DMS153 treated with DMSO at 0.1 percent for 48 hours (cell line): Measurements from ENCODE around the gene HERC3.

Experiments
- DNase-seq: peaks from one replicate; lab custom pipeline; 2025; ENCODE audit not compliant: unreplicated experiment; lab: John Stamatoyannopoulos, UW

The HERC3 gene

DNA sequence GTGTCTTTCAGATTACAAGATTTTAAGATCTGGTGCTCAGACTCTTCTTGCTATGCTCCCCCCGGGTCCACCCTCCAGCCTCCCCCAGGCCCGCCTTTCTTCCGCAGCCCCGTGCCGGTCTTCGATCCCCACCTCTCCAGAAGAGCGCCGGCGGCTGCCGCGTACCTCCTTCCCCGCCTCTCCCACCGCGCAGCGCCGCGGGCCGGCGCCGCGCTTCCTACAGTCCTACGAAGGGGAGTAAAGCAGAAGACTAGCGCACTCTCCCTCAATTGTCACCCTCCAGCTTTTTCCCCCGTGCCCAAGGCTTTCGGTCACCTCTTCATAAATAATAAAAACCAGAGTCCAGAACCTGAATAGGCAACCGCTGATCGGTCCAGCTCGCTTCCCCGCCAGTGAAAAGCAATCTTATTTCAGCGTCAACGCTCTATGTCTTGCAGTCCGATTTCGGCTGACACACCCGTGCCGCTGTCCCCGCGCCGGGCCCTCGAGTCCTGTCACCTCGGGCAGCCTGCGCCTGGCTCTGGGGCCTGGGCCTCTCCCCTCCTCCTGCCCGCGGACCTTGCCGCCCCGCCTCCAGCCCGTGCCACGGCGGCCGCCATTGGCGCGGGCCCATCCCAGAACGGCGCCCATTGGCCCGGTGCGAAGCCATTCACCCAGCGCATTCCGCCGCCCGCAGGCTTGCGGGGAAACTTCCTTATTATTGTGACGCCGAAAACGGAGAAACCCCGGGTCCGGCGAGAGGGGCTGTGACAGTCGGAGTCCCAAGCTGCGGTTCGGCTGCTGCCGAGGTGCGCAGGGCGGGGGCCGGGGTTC, at the start of gene HERC3:
TSS of gene HERC3 (plus strand) at position 694 of the 813 bp plus-strand sequence. CDS start 13,344 bp downstream, outside the sequence.
- peak; percentile 77 for DNase-seq

DNA sequence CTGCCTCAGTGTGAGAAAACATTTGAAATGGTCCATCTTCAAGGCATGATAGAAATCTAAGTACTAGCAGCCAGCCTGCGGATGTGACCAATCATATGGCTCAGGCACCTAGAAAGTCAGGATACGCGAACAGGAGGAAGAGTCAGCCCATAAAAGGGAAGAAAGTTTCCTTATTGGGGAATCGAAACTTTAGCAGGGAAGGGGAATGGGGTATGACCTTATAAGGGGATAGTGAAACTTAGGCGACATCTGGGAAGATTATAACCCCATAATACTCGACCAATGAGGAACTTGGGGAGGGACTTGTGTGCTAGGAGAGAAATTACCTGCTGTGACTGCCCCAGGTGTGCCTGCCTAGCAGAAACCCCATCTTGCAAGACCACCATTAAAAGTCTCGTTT, 42.5 kb upstream of the HERC3 start:
- no peak for DNase-seq

DNA sequence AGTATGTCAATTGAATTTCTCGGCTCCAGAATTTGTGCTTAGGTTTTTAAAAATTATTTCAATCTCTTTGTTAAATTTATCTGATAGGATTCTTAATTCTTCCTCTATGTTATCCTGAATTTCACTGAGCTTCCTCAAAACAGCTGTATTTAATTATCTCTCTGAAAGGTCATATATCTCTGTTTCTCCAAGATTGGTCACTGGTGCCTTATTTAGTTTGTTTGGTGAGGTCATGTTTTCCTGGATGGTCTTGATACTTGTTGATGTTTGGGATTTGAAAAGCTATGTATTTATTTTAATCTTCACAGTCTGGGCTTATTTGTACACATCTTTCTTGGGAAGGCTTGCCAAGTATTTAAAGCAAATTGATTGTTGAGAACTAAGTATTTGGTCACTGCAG, 24.7 kb upstream of the HERC3 start:
- no peak for DNase-seq

DNA sequence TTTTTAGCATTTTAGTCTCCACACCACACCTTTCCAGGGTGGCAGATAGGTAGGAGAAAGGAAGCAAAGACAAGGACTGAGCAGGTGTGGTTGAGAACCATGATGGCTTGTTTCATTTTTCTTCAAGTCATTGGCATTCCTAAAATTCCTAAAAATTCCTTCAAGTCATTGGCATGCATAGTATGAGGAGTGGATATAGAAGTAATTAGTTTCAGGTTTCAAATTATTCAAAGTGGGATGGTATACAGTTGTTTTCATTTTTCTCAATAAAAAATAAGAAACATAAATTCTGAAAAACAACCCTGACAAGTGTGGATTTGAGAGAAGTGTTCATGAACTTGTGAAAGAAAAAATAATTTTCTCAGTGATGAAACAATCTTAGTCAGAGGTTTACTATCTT, 22.3 kb upstream of the HERC3 start:
- DNase-seq = no peak

DNA sequence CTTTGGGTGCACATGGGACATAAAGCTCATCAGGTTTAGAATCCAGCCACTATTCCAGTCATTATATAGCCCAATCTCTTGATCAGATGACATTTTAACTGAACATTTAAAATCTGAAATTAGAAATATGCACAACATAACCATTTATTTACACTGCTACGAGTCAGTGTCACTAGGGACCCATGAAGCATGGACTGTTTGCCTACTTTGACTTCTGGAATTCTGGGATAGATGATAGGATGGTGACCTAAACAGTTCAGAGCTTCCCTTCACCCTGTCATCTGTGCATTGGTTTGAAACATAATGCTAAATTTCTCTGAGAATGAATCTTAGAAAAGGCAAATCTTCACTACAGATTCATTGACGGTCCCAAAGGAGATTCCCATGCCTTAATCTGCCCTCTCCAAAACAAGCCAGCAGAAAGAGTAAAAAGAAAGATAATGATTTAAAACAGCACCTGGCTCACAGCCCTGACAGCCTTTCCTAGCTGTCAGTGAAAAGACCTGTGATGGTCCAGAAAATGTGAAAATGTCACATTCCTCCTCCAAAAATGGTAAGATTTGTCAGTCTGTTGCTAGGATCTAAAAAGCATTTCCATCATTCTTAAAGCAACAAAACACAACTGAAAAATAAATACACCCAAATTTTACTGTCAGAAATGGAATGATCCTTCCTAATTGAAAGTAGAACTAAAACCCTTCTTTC, 18.9 kb upstream of the HERC3 start:
- no peak for DNase-seq

DNA sequence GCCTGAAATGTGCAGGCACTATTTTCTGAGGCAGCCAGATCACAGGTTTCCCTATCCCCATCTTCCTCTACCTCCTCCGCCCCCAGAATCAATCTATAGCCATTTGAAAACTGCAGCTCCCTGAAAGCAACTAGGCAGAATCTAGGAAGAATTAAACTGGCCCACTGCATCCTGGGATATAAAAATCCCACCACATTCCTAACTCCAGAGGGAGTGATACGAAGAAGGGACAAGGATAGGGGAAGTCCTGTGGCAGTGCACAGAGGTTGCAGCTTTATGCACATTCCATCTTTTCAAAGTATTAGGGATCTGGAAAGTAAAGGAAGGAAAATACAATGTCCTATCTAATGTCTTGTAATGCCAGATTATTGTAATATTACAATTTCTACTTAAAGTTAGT, 18.3 kb upstream of the HERC3 start:
- no peak for DNase-seq

DNA sequence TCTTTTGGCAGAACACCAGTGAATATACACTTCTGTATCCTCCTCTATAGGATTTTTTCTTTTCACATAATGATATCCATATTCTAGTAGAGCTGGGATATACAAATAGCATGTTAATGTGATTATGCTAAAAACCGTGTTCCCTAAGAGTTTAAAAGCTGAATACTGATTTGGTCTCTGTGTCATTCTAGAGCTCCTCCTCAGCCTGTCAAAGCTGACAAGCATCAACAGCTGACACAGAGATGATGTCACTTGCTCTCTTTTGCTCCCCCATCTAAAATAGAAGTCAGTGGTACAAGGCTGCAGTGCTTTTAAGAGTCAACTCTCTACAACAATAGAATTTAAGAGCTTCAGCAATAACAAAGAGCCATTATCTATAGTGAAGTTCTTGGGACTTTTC, 17.1 kb upstream of the HERC3 start:
- DNase-seq = no peak

DNA sequence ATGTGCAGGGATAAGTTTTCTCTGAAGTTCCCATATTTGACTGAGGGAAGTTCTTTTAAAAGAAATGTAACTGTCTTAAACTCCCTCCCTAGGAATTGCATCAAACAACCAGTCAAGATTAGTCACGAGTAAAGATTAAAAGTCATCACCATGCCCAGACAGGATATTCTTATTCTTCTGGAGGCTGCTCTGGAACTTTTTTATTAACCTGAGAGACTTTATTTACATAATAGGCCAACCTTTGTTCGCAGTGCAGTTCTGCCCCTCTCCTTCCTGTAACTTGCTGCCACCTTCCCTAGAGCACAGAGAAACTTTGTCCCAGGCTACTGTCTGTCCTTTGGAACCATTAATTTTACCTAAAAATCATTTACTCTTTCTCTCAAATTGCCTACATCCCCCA, 9.8 kb upstream of the HERC3 start:
- no peak for DNase-seq

DNA sequence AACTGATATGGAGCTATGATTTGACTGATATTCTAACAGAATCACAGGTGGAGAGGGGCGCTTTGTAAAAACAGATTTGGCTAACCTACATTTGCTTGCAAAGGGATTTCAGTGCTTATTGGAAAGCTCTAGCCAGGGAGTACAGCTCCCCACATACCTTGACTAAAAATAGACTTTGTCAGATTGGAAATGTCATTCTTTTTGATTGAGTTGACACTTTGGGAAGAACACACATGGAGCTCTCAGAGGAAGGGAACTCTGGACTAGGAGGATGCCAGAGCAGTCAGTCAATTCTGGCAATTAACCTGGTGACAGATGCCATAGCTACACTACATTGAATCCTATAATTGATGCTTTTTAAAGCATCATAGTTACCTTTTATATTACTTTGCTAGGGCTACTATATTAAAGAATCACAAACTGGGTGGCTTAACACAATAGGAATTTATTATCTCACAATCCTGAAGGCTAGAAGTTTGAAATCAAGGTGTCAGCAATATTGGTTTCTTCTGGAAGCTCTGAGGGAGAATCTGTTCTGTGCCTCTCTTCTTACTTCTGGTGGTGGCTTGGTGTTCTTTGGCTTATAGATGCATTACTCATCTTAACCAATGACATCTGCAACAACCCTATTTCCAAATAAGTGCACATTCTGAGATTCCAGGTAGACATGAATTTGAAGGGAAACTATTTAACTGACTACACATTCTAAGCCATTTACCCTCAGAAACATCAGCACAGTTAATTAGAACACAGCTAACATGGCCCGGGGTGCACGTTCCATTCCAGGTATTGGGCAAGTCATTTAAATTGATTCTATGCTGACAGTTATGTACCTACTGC, 8.4 kb upstream of the HERC3 start:
- DNase-seq = no peak

DNA sequence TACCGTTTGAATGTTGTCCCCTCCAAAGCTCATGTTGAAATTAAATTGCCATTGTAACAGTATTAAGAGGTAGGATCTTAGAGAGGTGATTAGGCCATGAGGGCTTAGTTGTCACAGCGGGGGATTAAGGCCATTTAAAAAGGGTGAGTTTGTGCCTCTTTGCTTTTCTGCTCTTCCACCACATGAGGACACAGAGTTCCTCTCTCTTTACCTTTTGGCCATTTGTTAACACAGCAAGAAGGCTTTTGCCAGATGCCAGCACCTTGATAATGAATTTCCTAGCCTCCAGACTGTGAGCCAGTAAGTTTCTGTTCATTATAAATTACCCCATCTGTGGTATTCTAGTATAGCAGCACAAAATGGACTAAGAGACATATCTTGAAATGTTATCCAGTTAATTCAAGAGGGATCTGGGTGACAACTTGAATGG, 7.8 kb upstream of the HERC3 start:
- no peak for DNase-seq

DNA sequence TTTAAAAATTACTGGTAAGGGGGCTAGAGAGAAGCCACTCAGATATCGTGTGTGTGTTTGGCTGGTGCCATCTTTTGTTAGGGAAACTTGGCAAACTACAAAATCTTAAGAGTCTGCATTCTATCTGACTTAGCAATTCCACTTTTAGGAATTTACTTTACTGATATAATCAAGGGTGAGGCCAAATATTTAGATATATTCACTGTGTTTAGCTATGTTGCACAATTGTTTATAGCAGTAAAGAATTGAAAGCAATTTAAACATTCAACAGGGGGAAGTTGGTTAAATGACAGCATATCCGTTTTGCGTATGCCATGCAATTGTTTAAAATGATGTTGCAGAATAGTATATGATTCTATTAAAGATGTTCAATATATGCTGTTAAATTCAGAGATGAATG, 6.4 kb upstream of the HERC3 start:
- DNase-seq = no peak

DNA sequence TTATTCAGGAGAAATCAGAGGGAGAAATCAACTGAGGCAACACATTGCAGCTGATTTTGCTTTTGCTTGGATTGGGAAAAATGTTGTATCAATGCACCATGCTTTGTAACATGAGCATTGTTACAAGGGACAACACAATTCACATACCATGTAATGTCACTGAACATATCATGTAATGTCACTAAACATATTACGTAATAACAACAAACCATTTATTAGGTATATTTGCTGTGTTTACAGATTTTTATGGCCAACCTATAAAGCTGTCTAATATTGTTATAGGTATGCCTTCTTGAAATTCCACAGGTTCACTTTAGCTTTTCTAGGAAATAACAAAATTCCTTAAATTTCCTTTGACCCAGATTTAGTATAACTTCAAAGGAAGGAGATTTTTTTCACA, 5.0 kb upstream of the HERC3 start:
- no peak for DNase-seq

DNA sequence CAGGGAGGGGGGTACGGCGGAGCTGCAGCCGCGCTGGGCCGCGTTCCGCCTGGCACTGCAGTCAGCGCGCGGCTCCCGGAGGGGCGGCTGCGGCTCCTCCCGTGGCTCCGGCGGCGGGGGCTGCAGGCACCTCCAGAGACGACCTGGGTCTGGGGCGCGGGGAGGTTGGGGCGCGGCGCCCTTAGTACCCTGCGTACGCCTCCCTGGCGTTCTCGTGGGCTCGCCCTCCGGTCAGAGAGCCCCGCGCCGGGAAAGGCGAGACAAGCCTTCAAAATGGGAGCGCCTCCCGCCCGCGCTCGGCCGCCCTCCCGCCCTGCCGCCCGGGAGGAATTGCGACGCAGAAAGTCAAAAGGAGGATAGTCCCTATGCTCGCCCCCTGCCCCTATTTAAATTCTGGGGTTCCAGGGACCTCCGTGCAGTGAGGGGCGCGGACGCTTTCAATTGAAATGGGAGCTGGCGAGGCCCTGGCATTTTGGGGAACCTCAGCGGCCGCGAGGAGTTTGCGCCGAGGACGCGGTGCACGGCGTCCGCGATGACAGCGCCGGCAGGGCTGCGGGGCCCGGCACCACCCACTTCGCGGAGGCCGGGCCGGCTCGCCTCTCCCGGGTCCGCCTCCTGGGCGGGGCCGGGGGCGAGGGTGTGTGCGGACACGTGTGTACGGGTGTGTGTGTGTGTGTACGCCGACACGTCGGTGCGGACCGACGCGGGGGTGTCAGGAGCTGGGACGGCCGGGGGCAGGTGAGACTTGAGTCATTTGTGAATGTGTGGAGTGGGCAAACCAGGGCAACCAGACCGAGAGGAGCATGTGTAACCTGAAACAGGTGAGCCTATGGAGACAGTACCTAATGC, 544 bp downstream of the HERC3 start:
- peak; percentile 33 for DNase-seq

DNA sequence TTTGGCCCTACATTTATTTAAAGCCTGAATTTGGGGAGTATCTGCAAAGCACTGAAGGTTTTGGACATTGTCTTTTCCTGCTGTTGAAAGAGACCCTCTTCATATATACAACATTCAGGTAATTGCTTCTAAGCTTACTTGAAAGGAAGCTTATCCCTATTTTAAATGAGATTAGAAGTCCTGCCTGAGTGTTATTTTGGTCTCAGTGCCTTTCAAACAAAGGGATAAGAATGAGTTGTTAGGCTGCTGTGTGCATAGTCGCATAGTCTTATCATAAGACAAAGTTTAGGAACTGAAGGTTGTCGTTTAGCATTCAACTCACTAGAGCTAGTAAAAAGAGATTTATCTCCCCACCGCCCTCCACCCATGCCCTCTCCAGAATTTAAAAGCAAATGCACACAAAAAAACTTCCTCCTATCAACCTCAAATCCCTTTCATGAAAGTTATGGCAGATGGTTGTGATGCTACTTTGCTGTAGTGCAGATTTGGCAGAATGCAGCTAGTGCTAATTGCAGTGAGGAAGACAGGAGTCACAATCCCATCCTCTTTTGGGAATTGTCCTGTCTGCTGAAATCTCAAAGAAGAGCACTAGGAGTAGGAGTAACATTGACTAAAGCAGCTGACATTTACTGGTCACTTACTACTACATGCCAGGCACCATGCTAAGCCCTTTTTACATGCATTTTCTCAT, 5.8 kb downstream of the HERC3 start:
- DNase-seq = no peak

DNA sequence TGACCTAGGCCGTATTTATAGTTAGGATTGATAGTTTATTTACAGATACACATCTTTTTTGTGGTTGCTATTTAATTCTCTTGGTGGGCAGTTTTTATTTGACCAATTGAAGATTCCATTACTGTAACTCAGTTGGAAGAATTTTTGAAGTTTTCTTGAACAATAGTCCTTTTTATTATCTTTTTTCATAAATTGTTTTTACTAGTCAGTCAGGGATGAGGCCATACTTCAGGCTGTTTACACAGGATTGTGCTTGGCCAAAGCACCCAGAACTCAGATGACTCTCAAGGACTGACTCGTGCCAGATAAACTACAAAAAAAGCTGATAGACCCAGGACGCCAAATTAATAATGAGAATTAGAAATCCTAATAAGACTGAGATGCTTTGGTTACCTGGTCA, 7.0 kb downstream of the HERC3 start:
- no peak for DNase-seq

DNA sequence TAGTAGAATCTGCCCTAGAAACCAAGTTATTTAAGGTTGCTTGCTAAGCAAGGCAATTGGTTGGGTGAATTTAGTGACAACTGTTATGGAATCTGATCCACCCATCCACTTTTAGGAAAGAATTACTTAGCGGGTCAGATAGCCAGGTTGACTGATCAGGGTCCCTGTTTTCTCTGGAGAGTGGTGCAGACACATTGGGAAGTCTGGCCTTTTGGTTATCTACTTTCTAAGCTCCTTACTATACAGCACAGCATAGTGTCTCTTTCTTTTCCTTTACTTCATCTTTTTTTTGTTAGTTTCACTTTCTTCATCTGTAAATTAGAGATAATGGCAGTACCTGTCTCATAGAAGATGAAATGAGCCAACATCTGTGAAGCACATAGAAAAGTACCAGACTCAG, 7.4 kb downstream of the HERC3 start:
- DNase-seq = no peak

DNA sequence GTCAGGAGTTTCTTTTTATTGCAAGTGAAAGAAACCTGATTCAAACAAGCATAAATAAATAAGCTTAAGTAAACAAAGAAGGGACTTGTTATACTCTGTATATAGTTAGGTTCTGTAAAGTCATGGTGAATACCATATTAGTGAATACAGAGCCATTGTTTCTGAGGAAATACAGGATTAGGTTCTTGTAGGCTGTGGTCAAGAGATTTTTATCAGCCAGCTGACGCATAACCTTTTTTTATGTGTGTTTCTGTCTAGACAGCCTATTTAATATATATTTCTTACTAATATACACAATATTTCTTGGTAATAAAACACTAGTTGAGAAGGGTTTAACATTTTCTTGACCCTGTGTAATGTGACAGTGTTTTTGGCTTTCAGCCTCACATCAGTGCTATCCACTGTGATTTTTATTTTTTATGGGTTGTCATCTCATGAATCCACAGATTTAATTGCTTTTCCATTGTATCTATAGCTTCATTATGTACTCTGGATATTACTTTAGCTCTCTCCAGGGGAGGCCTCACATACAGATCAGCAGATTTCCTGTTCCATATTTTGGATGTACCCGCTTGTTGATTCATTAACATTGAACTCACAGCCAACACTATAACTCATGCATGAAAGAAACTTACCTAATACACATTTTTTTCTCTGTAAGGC, 8.0 kb downstream of the HERC3 start:
- no peak for DNase-seq

DNA sequence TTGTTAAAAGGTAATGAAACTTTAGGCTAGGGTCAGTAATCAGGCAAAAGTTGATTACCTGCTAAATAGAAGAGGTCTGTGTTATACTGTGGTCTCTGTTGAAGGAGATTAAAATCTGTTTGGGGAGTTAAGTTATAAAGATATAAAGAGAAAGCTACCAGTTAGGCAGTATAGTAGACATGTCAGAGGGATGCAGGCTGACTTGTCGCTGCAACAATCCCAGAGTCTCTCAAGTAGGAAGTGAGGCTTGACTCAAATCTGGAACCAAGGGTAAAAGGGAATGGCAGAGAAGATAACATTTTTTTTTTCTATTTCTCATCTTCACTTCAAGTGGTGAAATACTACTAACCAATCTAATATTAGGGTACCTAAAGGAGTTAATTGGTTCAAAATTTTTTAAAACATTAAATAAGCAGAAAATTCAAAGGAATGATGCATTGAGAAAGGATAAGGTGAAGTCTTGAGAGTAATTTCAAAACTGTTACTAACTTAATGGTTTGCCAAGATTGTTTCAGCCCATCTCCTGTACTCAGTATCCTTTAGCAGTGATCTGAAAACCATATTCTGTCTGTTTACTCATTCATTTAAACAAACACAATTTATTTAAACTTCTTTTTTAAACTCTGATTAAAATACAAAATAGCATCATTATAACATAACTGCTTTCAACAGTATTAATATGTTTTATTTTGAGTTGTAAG, 12.8 kb downstream of the HERC3 start:
- DNase-seq = no peak

DNA sequence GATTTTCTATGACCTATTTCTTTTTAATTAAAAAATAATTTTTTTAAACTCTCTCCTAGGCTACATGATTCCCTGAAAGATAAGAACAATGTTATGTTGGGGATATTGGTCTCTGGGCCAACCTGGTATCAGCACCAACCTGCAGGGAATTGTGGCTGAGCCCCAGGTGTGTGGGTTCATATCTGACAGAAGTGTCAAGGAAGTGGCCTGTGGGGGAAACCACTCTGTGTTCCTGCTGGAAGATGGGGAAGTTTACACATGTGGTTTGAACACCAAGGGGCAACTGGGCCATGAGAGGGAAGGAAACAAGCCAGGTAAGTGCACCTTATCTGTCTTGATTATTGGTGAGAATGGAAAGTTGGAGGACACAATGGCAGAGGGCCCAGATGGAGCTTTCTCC, 13.5 kb downstream of the HERC3 start:
- no peak for DNase-seq
